Measurements from ENCODE around the gene UQCRQ. TPM values are rescaled to one million over a fixed set of nuclear protein-coding genes. Genes with fewer than 3 reads are reported as not detected.

The UQCRQ gene
- 497 and 500 TPM in 2 replicates for polyA plus RNA-seq (2011; rRNA removed)
- polyA plus RNA-seq (2012; cell fraction: cytosol; rRNA removed), result 596 and 681 TPM in 2 replicates
- 231 and 239 TPM in 2 replicates for polyA plus RNA-seq (2012; cell fraction: nucleus; rRNA removed)
- polyA plus RNA-seq (2017; fragmentation: RNase III; extraction: RNeasy Plus Mini Kit Qiagen cat#74134 plus additional on column Dnase treatment), result 424 to 448 TPM (median 441 TPM) in 3 replicates
- 25.3 and 26.6 TPM in 2 replicates for polyA minus RNA-seq (2011; rRNA and poly(A)+ RNA removed)

DNA sequence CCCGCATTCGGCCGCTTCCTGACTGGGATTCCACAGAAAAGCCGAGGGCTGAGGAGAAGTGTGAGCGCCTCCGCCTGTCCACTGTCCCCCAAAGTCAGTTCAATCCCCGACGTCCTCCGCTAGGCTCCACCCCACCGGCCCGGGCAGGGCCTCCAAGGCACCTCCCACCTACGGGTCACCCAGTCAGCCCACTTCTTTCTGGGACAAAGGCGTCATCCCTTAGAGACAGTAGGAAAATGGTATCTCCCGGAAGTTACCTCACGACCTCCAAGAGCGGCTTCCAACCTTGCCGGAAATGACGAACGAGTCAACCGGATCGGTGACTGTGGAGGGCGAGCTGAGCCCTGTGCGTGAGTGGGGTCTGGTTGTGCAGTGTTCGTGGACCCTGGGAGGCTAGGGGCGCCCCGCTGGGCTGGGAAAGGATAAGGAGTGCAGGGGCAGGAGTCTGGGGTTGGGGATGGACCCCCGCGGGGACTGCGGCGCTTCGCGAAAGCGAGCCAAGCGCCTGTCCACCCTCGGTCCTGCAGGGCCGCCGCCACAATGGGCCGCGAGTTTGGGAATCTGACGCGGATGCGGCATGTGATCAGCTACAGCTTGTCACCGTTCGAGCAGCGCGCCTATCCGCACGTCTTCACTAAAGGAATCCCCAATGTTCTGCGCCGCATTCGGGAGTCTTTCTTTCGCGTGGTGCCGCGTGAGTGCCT is at the start of gene UQCRQ, which contains the start of gene GDF9:
UQCRQ (plus strand) TSS at position 301 of the 704 bp plus-strand sequence; CDS start at position 541, 240 bp downstream.
GDF9 (minus strand) TSS at position 128 of the 704 bp plus-strand sequence. CDS start 1,936 bp downstream, outside the sequence.
- Histone ChIP-seq H3K4me1 (peaks cover 12% of the 10 kb centered on the region; the same call in 1 of the 3 replicates), H3K4me3 (peak within 1 kb of the TSS; percentile 73), H3K4me2 (peak within 1 kb of the TSS; percentile 92), H3K9me3 (no peaks in the 10 kb centered on the region), H3K27ac (peak within 1 kb of the TSS; percentile 92 to 95)
- DNase-seq (ENCODE audit: low read depth in 1 of 2, low spot score in 1 of 2), result peak; percentile 98 to 100
- ATAC-seq, result peak; percentile 98 to 99
- CTCF ChIA-PET, result interaction anchor here (0.6 to 7.6 kb wide), 11 partner anchors 10 to 480 kb away, joined by 3 to 69 read pairs (median 4); partner anchors contain the start of gene SHROOM1
- peak; percentile 88 for FAIRE-seq
- WGBS (ENCODE audit: missing lambda C conversion rate), result under 1% methylated on average over 43 of the region's 55 CpGs
- POLR2A ChIA-PET, result interaction anchor here (0.6 to 1.4 kb wide), 7 partner anchors 22 to 185 kb away, joined by 3 to 9 read pairs (median 3); partner anchors contain the start of genes HSPA4 and SHROOM1
- TF ChIP-seq SREBF2 (IDR thresholded peaks at IDR 0.05) (no peak), MYC (IDR thresholded peaks at IDR 0.05; ENCODE audit: borderline replicate concordance, low read length) (no peak), HEYL (CRISPR knock-in tag; IDR thresholded peaks at IDR 0.05) (no peak), NR3C1 (IDR thresholded peaks at IDR 0.05) (no peak), HDAC2 (IDR thresholded peaks at IDR 0.05) (no peak), BHLHE40 (IDR thresholded peaks at IDR 0.05; ENCODE audit: low read depth, low read length) (peak; percentile 70; the same call in 1 of the 2 replicates), NPAS2 (CRISPR knock-in tag; IDR thresholded peaks at IDR 0.05; ENCODE audit: borderline replicate concordance) (no peak), HOXB13 (CRISPR knock-in tag; IDR thresholded peaks at IDR 0.05; ENCODE audit: low read depth) (no peak), RCOR1 (IDR thresholded peaks at IDR 0.05; ENCODE audit: low read depth, low read length) (no peak), FOXS1 (CRISPR knock-in tag; IDR thresholded peaks at IDR 0.05) (no peak), RNF2 (IDR thresholded peaks at IDR 0.05; ENCODE audit: borderline replicate concordance, low read depth) (no peak), CHD2 (IDR thresholded peaks at IDR 0.05; ENCODE audit: low read length, partially characterized antibody) (no peak), JUN (IDR thresholded peaks at IDR 0.05) (peak; percentile 88 to 93), POLR2AphosphoS2 (conservative IDR thresholded peaks at IDR 0.05; ENCODE audit: low read length) (no peak), ATOH8 (CRISPR knock-in tag; IDR thresholded peaks at IDR 0.05; ENCODE audit: low read depth) (no peak), EP300 (IDR thresholded peaks at IDR 0.05) (no peak), GATA3 (IDR thresholded peaks at IDR 0.05; ENCODE audit: borderline replicate concordance) (peak; percentile 69; the same call in 1 of the 2 replicates), RFX5 (IDR thresholded peaks at IDR 0.05) (no peak), HOXA7 (CRISPR knock-in tag; IDR thresholded peaks at IDR 0.05) (no peak), MAFK (IDR thresholded peaks at IDR 0.05; ENCODE audit: partially characterized antibody) (no peak), USF2 (IDR thresholded peaks at IDR 0.05) (peak; percentile 64; the same call in 1 of the 2 replicates), BCL3 (IDR thresholded peaks at IDR 0.05) (no peak; the same call in none of the 3 replicates), FOSL2 (IDR thresholded peaks at IDR 0.05) (no peak), FOSL2 (CRISPR knock-in tag; IDR thresholded peaks at IDR 0.05) (0 out of 2 replicates have a peak, but pooled peaks have one; percentile 25), ZC3H11A (IDR thresholded peaks at IDR 0.05) (no peak), RARB (CRISPR knock-in tag; IDR thresholded peaks at IDR 0.05) (no peak), MAZ (IDR thresholded peaks at IDR 0.05; ENCODE audit: borderline replicate concordance, low read depth, low read length) (no peak), NFE2L2 (conservative IDR thresholded peaks at IDR 0.05; ENCODE audit: low read length) (no peak), TFCP2L1 (CRISPR knock-in tag; IDR thresholded peaks at IDR 0.05) (no peak), HOXB5 (CRISPR knock-in tag; IDR thresholded peaks at IDR 0.05) (no peak), SMC3 (IDR thresholded peaks at IDR 0.05) (peak; percentile 53), EHF (CRISPR knock-in tag; IDR thresholded peaks at IDR 0.05) (no peak), CBX8 (IDR thresholded peaks at IDR 0.05) (no peak)
- TF ChIP-seq, protein P1, sequence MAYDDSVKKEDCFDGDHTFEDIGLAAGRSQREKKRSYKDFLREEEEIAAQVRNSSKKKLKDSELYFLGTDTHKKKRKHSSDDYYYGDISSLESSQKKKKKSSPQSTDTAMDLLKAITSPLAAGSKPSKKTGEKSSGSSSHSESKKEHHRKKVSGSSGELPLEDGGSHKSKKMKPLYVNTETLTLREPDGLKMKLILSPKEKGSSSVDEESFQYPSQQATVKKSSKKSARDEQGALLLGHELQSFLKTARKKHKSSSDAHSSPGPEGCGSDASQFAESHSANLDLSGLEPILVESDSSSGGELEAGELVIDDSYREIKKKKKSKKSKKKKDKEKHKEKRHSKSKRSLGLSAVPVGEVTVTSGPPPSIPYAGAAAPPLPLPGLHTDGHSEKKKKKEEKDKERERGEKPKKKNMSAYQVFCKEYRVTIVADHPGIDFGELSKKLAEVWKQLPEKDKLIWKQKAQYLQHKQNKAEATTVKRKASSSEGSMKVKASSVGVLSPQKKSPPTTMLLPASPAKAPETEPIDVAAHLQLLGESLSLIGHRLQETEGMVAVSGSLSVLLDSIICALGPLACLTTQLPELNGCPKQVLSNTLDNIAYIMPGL (CRISPR knock-in tag; IDR thresholded peaks at IDR 0.05; ENCODE audit: borderline replicate concordance), result no peak
- TF ChIP-seq, protein P2, sequence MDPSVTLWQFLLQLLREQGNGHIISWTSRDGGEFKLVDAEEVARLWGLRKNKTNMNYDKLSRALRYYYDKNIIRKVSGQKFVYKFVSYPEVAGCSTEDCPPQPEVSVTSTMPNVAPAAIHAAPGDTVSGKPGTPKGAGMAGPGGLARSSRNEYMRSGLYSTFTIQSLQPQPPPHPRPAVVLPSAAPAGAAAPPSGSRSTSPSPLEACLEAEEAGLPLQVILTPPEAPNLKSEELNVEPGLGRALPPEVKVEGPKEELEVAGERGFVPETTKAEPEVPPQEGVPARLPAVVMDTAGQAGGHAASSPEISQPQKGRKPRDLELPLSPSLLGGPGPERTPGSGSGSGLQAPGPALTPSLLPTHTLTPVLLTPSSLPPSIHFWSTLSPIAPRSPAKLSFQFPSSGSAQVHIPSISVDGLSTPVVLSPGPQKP (IDR thresholded peaks at IDR 0.05; ENCODE audit: low read depth, low read length), result no peak
- TF ChIP-seq, protein P3, sequence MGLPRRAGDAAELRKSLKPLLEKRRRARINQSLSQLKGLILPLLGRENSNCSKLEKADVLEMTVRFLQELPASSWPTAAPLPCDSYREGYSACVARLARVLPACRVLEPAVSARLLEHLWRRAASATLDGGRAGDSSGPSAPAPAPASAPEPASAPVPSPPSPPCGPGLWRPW (IDR thresholded peaks at IDR 0.05), result no peak

Measured in A549 (cell line).